Activated T-helper 1 cell treated with anti-CD3 and anti-CD28 coated beads, Interleukin-12 subunit alpha, Interleukin-12 subunit beta, Interleukin-2, Interleukin-4 antibody, amounts not matched to agents 30 ng/mL and 10 ng/mL and 1 ng/mL, durations not matched to agents 14 hours and 24 hours and 36 hours (primary cell): Measurements from ENCODE around the gene RHBDF2. TPM values are rescaled to one million over a fixed set of nuclear protein-coding genes. Genes with fewer than 3 reads are reported as not detected.
"Not testable (repeated sequence)": the region's sequence is repeated elsewhere in the genome, so short reads cannot be mapped to it uniquely, and the experiment has no call there.

Source experiments
- DNase-seq: peaks from one replicate; pipeline ENCODE4 v3.0.0; 2021; ENCODE audit warnings: low spot score
- H3K27ac Mint-ChIP-seq: one replicate; pipeline ENCODE4 v1.8.0; 2021; ENCODE audit warnings: mild to moderate bottlenecking, mixed read lengths
- H3K27me3 Mint-ChIP-seq: one replicate; pipeline ENCODE4 v1.8.0; 2022; ENCODE audit warnings: mild to moderate bottlenecking, moderate library complexity, mixed read lengths; ENCODE audit not compliant: insufficient read depth
- H3K36me3 Mint-ChIP-seq: one replicate; pipeline ENCODE4 v1.8.0; 2021; ENCODE audit warnings: low read depth, mixed read lengths
- H3K4me1 Mint-ChIP-seq: one replicate; pipeline ENCODE4 v1.8.0; 2021; ENCODE audit warnings: low read depth, mixed read lengths
- H3K4me3 Mint-ChIP-seq: one replicate; pipeline ENCODE4 v1.8.0; 2021; ENCODE audit warnings: mild to moderate bottlenecking, moderate library complexity, mixed read lengths
- H3K9me3 Mint-ChIP-seq: one replicate; pipeline ENCODE4 v1.8.0; 2021; ENCODE audit warnings: mixed read lengths
- intact Hi-C: fragments of 100-400 bp; cut with micrococcal nuclease; formaldehyde crosslinking; loops from one replicate; pipeline ENCODE4 v1.15.1; 2024
- total RNA-seq: library from RNA; stranded (reverse); gene quantifications from 2 replicates; pipeline ENCODE4 v1.2.3, GENCODE V29; 2022

RHBDF2 gene
- total RNA-seq, 1 donor from 2014 or later = 53.7 TPM

DNA sequence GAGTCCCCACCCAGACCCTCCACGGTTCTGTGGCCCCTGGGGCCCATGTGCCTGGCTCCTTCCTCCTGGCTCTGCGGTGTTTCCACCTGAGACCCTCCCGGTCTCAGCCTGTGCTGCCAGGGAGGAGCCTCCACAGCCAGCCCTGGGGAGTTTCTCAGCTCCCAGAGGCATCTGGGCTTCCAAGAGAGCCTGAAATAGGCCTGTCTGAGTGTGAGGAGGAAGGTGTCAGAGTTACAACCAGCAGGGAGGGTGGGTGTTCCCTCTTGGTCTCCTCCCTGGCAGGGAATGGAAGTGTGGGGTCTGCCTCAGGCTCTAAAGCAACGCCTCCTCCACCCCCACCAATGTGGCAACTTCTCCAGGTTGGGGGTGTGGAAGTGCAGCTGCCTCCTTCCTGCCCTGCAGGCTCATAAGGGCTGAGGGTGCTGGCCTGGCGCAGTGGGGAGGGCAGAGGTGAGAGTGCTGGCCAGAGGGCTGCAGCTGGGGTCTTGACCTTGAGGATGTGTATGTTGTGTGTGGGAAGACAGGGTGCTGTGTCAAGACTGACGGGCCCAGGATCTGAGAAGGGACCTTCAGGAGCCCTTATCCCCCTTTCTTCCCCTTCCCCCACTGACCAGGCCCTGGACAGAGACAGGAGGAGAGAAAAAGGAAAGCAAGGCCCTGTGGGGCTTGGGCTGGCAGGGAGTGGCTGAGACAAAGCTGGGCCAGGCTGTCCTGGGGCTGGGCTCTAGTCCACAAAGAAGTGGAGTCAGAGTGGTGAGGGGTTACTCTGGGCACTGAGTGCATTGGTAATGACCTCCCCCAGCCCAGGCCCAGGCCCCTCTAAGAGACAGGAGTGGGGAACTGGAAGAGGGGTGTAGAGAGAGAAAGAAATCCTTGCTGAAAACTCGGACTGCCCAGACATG lies 33.9 kb upstream of the RHBDF2 start:
- no peak overlapping the region for H3K4me3 Mint-ChIP-seq
- H3K4me1 Mint-ChIP-seq = no peaks in the 10 kb centered on the region
- peaks cover 43% of the 10 kb centered on the region for H3K27me3 Mint-ChIP-seq
- H3K36me3 Mint-ChIP-seq = peaks cover 3% of the 10 kb centered on the region
- no peak for DNase-seq
- no peaks in the 10 kb centered on the region for H3K9me3 Mint-ChIP-seq
- intact Hi-C loops = no loop called here
- no peak overlapping the region for H3K27ac Mint-ChIP-seq

DNA sequence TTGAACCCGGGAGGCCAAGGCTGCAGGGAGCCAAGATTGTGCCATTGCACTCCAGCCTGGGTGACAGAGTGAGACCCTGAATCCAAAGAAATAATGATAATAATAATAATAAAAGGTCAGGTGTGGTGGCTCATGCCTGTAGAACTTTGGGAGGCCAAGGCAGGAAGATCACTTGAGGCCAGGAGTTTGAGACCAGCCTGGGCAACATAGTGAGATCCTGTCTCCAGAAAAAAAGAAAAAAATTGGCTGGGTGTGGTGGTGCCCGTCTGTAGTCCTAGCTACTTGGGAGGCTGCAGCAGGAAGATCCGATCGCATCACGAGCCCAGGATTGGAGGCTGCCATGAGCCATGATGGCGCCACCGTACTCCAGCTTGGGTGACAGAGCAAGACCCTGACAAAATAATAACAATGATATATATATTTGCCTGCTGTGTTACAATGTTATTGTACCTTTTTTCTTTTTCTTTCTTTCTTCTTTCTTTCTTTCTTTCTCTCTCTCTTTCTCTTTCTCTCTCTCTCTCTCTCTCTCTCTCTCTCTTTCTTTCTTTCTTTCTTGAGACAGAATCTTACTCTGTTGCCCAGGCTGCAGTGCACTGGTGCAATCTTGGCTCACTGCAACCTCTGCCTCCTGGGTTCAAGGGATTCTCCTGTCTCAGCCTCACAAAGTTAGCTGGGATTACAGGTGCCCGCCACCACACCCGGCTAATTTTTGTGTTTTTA lies 32.6 kb upstream of the RHBDF2 start:
- H3K4me1 Mint-ChIP-seq, H3K27ac Mint-ChIP-seq, H3K36me3 Mint-ChIP-seq, DNase-seq, H3K9me3 Mint-ChIP-seq, H3K4me3 Mint-ChIP-seq, intact Hi-C loops: not testable (repeated sequence)
- H3K27me3 Mint-ChIP-seq = peaks cover 33% of the 10 kb centered on the region

DNA sequence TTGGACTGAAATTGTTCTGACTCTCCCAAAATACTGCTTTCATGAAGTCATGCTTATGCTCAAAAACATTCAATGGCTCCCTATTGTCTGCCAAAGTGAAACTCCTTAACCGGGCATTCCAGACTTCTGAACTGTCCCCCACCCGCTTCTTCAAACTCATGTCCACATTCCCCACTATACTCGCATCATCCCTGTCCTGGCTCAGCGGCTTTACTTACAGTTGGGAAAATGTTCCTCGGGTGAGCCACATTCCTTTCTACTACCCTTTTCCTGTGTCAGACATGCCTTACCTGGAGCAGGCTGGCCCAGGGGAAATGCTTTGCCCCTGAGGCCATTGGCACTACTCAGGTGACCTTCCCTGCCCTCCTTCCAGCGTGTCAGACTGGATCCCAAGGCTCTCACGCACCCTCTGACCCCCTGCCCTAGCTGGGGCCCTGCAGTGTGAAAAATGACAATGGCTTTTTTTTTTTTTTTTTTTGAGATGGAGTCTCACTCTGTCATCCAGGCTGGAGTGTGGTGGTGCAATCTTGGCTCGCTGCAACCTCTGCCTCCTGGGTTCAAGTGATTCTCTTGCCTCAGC lies 30.9 kb upstream of the RHBDF2 start:
- no peaks in the 10 kb centered on the region for H3K36me3 Mint-ChIP-seq

DNA sequence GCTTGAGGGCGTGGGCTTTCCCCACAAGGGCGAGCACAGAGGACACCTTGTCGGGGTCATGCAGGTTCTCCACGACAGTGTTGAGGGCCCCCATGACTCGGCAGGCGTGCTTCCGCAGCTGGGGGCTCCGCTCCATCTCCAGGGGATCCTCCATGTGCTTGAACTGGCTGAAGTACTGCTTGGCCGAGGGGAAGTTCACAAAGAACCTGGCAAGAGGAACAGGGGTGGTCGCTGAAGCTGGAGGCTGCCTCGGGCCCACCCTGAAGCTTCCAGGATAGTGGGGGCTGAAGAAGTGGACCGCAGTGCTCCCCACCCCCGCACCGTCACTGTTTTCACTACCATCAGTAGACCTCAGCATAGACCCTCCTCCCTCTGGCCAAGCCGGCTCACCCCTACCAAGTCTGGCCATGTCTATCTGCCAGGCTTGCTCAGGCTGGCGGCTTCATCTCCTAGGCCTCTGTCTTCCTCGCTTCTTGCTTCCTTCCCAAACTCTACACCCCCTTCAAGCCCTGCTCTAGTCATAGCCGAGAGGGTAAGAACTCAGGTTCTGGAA lies 30.3 kb upstream of the RHBDF2 start:
- no peak overlapping the region for H3K27ac Mint-ChIP-seq
- intact Hi-C loops = no loop called here
- H3K4me3 Mint-ChIP-seq = no peak overlapping the region
- H3K9me3 Mint-ChIP-seq = no peaks in the 10 kb centered on the region
- H3K27me3 Mint-ChIP-seq = peaks cover 24% of the 10 kb centered on the region
- DNase-seq = no peak
- no peaks in the 10 kb centered on the region for H3K4me1 Mint-ChIP-seq
- no peaks in the 10 kb centered on the region for H3K36me3 Mint-ChIP-seq

More for the DNA sequence above, 30.9 kb upstream of the RHBDF2 start:
- no peaks in the 10 kb centered on the region for H3K9me3 Mint-ChIP-seq
- H3K4me1 Mint-ChIP-seq = no peaks in the 10 kb centered on the region
- intact Hi-C loops = no loop called here
- no peak for DNase-seq
- no peak overlapping the region for H3K27ac Mint-ChIP-seq
- H3K27me3 Mint-ChIP-seq = peaks cover 28% of the 10 kb centered on the region
- H3K4me3 Mint-ChIP-seq = no peak overlapping the region

DNA sequence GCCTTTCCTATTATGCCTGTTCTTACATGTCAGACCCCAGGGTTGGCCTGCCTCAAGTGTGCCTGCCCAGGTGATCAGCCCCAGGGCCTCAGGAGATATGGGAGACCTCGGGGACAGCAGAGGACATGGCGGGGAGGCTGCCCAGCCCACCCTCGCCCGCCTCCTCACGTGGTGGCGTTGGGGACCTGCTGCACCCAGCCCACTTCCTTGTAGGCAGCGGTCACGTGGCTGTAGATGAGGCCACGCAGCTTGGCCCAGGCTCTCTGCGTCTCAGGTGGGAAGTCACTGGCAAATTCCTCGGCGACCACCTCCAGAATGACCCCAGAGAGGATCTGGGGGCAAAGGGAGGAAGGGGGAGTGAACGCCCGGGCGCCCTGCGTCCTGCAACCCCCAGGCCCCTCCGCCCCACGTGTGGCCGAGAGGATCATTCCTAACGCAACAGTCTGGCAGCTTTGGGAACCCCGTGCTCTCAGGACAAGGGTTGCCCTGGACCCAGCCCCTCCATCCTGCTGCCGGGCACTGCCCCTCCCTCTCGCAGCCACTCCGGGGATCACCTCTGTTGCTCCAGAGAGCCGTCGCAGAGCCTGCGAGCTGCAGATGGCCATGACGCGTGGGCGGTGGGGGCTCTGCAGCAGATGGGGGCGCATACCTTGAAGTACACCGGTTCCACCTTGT lies 29.7 kb upstream of the RHBDF2 start:
- Mint-ChIP-seq H3K9me3 (no peaks in the 10 kb centered on the region), H3K4me3 (no peak overlapping the region), H3K27me3 (peaks cover 19% of the 10 kb centered on the region), H3K27ac (no peak overlapping the region), H3K4me1 (no peaks in the 10 kb centered on the region), H3K36me3 (no peaks in the 10 kb centered on the region)
- DNase-seq = no peak
- intact Hi-C loops = no loop called here

DNA sequence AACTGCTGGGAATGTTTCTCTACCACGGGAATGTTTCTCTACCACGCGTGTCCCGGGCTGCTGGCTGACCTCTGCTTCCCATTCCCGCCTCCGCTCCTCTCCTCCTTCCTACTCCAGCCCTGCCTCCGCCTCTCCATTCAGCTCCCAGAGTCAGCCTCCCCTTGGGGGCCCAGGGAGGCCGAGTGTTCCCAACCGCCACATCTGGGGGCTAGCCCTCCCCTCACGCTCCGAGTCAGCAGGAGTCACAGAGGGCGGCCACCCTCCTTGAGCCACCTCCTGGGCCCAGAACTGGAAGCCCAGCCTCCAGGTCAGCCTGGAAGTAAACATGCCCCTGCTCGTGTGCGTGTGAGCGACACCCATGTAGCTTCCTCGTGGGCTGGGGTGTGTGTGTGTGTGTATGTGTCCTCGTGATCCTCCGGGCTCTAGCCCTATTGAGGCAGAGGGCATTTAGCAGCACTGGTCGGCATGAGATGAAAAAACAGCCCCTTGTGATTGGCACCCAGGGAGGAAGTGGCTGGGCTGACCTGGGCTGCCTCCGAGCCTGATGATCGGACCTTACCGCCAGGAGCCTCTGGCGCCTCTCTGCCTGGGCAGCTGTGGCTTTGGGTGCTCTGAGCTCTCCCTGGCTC lies 29.0 kb upstream of the RHBDF2 start:
- no peak overlapping the region for H3K27ac Mint-ChIP-seq
- H3K4me1 Mint-ChIP-seq = no peaks in the 10 kb centered on the region
- H3K36me3 Mint-ChIP-seq = no peaks in the 10 kb centered on the region
- DNase-seq = no peak
- H3K9me3 Mint-ChIP-seq = no peaks in the 10 kb centered on the region
- intact Hi-C loops = no loop called here
- H3K4me3 Mint-ChIP-seq = no peak overlapping the region
- H3K27me3 Mint-ChIP-seq = peaks cover 12% of the 10 kb centered on the region

DNA sequence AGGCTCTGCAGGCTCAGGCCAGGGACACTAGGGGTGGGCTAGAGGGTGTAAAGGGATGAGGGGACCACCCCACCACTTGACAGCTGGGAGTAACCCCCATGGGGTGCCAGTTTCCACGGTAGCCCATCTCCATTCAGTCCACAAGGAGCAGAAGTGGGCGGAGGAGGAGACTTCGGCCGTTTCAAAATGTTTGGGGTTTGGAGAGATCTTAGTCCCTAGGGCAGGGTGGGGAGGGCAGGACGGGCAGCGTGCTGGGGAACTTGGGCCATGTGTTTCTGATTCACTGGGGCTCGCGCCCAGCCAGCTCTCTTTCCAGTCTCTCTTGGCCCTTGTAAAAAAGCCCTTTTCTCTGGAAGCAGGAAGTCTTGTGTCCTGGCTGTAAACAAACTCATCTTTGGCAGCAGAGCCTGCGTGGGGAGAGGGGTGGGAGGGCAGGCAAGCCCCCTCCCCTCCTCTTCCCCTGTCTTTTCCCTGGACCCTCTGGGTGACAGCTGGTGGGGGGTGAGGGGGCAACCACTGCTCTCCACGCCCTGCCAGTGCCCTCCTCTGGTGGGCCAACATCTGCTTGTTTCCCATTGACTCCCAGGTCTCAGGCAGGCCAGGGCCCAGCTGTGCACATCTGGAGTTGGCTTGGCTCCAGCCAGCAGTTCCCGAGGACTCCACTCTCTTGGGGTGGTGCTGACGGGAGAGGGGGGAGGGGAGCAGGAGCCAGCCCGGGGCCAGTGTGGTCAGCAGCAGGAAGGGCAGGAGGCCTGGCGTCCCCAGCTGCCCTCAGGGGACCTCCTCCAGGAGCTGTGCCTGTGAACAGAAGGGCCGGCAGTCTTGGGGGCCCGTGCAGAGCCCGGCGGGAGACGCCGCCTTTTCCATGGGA lies 28.2 kb upstream of the RHBDF2 start:
- no peak overlapping the region for H3K4me3 Mint-ChIP-seq
- H3K36me3 Mint-ChIP-seq = no peaks in the 10 kb centered on the region
- intact Hi-C loops = no loop called here
- H3K9me3 Mint-ChIP-seq = no peaks in the 10 kb centered on the region
- H3K27ac Mint-ChIP-seq = no peak overlapping the region
- no peaks in the 10 kb centered on the region for H3K4me1 Mint-ChIP-seq
- H3K27me3 Mint-ChIP-seq = peaks cover 10% of the 10 kb centered on the region
- no peak for DNase-seq

DNA sequence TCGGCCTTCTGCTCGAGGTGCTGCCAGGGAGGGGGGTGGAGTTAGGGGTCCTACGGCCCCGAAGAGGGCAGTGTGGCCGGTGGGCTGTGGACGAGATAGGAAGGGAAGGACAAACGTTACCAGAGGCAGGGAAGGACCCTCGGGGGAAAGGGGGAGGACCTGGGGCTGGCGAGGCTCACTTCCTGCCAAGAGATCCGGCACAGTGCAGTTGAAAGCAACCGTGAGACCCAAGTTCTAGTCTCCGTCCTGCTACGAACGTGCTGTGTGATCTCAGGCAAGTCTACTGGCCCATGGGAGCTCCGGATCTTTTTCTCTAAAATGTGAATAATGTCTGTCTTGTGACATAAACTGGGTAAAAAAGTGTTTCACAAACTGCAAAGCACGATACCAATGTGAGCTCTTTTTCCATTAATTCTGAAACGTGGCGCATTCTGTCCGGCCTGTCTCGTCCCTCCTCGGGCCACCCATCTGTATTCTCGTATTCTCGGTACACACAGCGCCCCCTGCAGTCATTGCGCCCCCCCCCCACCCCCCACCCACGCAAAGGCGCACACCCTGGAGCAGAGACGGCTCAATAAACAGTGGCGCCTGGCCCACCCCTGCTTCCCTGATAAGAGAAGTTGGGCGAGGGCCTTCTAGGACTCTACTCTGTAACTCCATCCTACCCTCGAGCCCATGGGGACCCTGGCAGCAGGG lies 27.5 kb upstream of the RHBDF2 start:
- no peak for DNase-seq
- Mint-ChIP-seq H3K9me3 (no peaks in the 10 kb centered on the region), H3K4me1 (peaks cover 2% of the 10 kb centered on the region), H3K4me3 (no peak overlapping the region), H3K36me3 (no peaks in the 10 kb centered on the region), H3K27me3 (peaks cover 4% of the 10 kb centered on the region), H3K27ac (no peak overlapping the region)
- intact Hi-C loops = no loop called here

DNA sequence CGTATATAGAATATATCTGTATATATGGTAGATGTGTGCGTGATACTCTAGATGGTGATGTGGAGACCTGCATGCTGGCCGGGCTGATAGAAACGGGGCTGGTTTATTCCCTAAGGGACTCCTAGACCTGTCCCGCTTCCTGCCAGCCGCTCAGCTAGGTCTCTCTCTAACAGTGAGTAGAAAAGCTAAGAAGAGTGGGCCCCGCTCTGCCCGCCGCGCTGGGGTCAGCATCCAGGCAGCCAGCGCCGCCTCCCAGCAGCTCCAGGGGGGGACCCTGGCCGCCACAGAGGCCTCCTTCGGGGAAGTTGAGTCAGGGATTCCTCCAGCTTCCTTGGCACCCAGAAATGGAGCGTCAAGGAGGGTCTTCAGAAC lies 26.9 kb upstream of the RHBDF2 start:
- H3K27me3 Mint-ChIP-seq = peaks cover 4% of the 10 kb centered on the region
- no peak overlapping the region for H3K4me3 Mint-ChIP-seq
- peaks cover 7% of the 10 kb centered on the region for H3K4me1 Mint-ChIP-seq
- DNase-seq = no peak
- H3K36me3 Mint-ChIP-seq = no peaks in the 10 kb centered on the region
- no peak overlapping the region for H3K27ac Mint-ChIP-seq
- intact Hi-C loops = no loop called here
- no peaks in the 10 kb centered on the region for H3K9me3 Mint-ChIP-seq

DNA sequence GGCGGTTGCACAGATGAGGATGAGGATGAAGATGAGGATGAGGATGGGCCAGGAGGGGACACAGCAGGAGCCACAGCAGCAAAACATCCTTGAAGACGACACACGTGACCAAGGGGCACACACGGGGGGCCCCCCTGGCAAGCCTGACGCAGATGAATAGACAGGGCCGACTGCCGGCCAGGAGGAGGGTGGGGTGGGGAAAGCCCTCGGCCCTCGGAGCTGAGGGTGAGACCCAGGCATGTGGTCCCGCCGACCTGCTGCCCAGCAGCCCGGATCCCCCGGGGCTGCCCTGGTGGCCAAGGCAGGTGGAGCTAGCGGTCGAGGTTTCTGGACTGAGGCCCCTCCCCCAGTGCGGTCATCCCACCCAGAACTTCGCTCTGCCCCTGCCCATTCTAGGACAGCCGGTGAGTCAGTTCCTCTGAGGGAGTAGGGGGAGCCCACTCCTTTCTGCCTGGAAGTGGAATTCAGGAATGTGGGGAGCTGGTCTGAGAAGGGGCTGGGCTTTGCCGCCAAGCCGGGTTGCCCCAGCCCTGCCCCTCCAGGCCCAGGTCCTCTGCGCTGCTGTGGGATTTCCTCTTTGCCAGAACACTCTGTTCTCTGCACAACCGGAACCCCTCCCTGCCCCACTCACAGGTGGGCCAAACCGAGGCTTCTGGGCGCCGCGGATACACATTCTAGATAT lies 26.3 kb upstream of the RHBDF2 start:
- Mint-ChIP-seq H3K27ac (no peak overlapping the region), H3K9me3 (no peaks in the 10 kb centered on the region), H3K4me3 (no peak overlapping the region), H3K4me1 (peaks cover 10% of the 10 kb centered on the region), H3K27me3 (peaks cover 4% of the 10 kb centered on the region), H3K36me3 (no peaks in the 10 kb centered on the region)
- intact Hi-C loops = no loop called here
- DNase-seq = no peak

DNA sequence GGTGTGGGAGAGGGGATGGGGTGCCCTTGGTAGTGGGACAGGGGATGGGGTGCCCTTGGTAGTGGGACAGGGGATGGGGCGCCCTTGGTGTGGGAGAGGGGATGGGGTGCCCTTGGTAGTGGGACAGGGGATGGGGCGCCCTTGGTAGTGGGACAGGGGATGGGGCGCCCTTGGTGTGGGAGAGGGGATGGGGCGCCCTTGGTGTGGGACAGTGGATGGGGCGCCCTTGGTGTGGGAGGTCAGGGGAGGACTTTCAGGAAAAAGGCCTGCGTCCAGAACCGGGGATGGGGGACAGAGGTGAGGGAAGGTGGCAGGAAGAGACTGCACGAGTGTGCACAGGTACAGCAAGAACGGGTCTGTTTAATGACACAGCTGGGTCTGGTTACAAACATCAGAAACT lies 25.8 kb upstream of the RHBDF2 start:
- H3K4me1 Mint-ChIP-seq = peaks cover 10% of the 10 kb centered on the region

More for the DNA sequence above, 25.8 kb upstream of the RHBDF2 start:
- DNase-seq, H3K27me3 Mint-ChIP-seq, intact Hi-C loops, H3K27ac Mint-ChIP-seq, H3K4me3 Mint-ChIP-seq, H3K9me3 Mint-ChIP-seq, H3K36me3 Mint-ChIP-seq: not testable (repeated sequence)
